Mesendoderm (in vitro differentiated cells): Measurements from ENCODE around the gene INSR.
"Not testable (repeated sequence)": the region's sequence is repeated elsewhere in the genome, so short reads cannot be mapped to it uniquely, and the experiment has no call there.

ENCODE experiments used
- DNase-seq: peaks from one replicate; pipeline ENCODE4 v3.0.0; 2013
- H2AK5ac ChIP-seq: 2 replicates; pipeline ENCODE4 v1.6.1; 2013; ENCODE audit warnings: low read length, inconsistent platforms
- H2BK120ac ChIP-seq: 2 replicates; pipeline ENCODE4 v1.6.1; 2013; ENCODE audit warnings: low read depth, mild to moderate bottlenecking, low read length, moderate library complexity, mixed read lengths
- H2BK15ac ChIP-seq: replicated peaks from 2 replicates; pipeline ENCODE4 v1.6.1; 2013; ENCODE audit warnings: low read depth, mild to moderate bottlenecking, moderate library complexity
- H2BK5ac ChIP-seq: 2 replicates; pipeline ENCODE4 v1.6.1; 2013; ENCODE audit warnings: low read length, inconsistent platforms
- H3K18ac ChIP-seq: 2 replicates; pipeline ENCODE4 v1.6.1; 2013; ENCODE audit warnings: mild to moderate bottlenecking, low read length, mixed read lengths
- H3K23ac ChIP-seq: one replicate; pipeline ENCODE4 v1.6.1; 2013; ENCODE audit warnings: low read length
- H3K27ac ChIP-seq: 2 replicates; pipeline ENCODE4 v1.5.1; 2013; ENCODE audit warnings: low read depth, mild to moderate bottlenecking, inconsistent platforms, low read length, moderate library complexity
- H3K27me3 ChIP-seq: 2 replicates; pipeline ENCODE4 v1.6.1; 2013; ENCODE audit warnings: low read length, control low read depth, mild to moderate bottlenecking, inconsistent platforms; ENCODE audit not compliant: insufficient read depth, poor library complexity
- H3K36me3 ChIP-seq: 2 replicates; pipeline ENCODE4 v1.6.1; 2013; ENCODE audit warnings: low read length, inconsistent platforms; ENCODE audit not compliant: control insufficient read depth, insufficient read depth
- H3K4ac ChIP-seq: one replicate; pipeline ENCODE4 v1.6.1; 2013; ENCODE audit warnings: low read depth, mild to moderate bottlenecking, low read length, moderate library complexity
- H3K4me1 ChIP-seq: 2 replicates; pipeline ENCODE4 v1.6.1; 2013; ENCODE audit warnings: low read depth, low read length, inconsistent platforms; ENCODE audit not compliant: control insufficient read depth
- H3K4me2 ChIP-seq: 2 replicates; pipeline ENCODE4 v1.6.1; 2013; ENCODE audit warnings: low read length
- H3K4me3 ChIP-seq: 2 replicates; pipeline ENCODE4 v1.5.1; 2013; ENCODE audit warnings: mild to moderate bottlenecking, low read length
- H3K56ac ChIP-seq: one replicate; pipeline ENCODE4 v1.6.1; 2013; ENCODE audit warnings: low read length
- H3K79me1 ChIP-seq: 2 replicates; pipeline ENCODE4 v1.6.1; 2013; ENCODE audit warnings: low read length, inconsistent platforms
- H3K79me2 ChIP-seq: 2 replicates; pipeline ENCODE4 v1.6.1; 2013; ENCODE audit warnings: mild to moderate bottlenecking, low read length; ENCODE audit not compliant: control insufficient read depth, insufficient read depth
- H3K9ac ChIP-seq: 2 replicates; pipeline ENCODE4 v1.6.1; 2013; ENCODE audit warnings: low read length, inconsistent platforms
- H4K5ac ChIP-seq: one replicate; pipeline ENCODE4 v1.6.1; 2013; ENCODE audit warnings: low read length
- H4K8ac ChIP-seq: one replicate; pipeline ENCODE4 v1.6.1; 2013; ENCODE audit warnings: low read depth, mild to moderate bottlenecking, control low read depth, low read length, moderate library complexity
- WGBS: extraction: QIAGEN DNeasy Blood & Tissue Kit; methylation state at CpG from one replicate; pipeline ENCODE4 v1.1.7; 2013; ENCODE audit warnings: low lambda C conversion rate, missing lambda C conversion rate; ENCODE audit not compliant: insufficient coverage; ENCODE audit errors: extremely low coverage; 5-methylcytosine and 5-hydroxymethylcytosine counted together

The INSR gene

DNA sequence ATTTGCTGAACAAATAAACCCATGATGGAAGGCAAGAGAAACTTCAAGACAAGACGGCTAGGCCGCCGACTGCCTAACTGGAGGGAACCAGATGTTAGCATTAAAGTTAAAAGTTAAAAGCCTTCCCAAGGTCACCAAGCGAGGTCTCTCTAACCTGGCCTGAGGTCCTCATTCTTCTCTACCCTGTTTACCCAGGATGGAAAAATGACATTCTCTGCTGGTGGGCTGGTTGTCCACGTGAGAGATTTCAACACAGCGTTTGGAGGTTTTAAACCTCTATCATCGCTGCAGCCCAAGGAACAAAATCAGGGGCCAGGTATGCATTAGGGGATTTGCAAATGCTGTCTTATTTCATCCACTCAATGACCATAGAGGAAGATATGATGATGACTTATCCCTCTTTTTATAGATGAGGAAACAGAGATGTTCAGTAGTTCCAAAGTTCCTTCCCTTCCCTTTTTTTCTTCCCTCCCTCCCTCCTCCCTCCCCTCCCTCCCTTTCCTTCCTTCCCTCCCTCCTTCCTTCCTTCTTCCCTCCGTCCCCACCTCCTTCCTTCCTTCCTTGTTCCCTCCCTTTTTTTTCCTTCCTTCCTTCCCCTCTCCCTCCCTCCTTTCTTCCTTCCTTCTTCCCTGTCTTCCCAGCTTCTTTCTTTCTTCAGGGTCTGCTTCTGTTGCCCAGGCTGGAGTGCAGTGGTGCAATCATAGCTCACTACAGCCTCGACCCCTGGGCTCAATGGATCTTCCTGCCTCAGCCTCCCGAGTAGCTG lies 79.7 kb downstream of the INSR start:
- no peak overlapping the region for H3K4ac ChIP-seq
- H3K27me3 ChIP-seq: no peaks in the 10 kb centered on the region
- DNase-seq: no peak
- no peak overlapping the region for H2AK5ac ChIP-seq
- no peak overlapping the region for H3K23ac ChIP-seq
- no peak overlapping the region for H2BK120ac ChIP-seq
- H3K27ac ChIP-seq: no peak overlapping the region
- H3K4me3 ChIP-seq: no peak overlapping the region
- WGBS: no CpG with 5 or more reads among the region's 10 CpGs
- no peaks in the 10 kb centered on the region for H3K79me1 ChIP-seq
- no peak overlapping the region for H3K9ac ChIP-seq
- no peak overlapping the region for H3K4me2 ChIP-seq
- no peaks in the 10 kb centered on the region for H3K79me2 ChIP-seq
- no peak overlapping the region for H3K56ac ChIP-seq
- no peak overlapping the region for H3K18ac ChIP-seq
- H2BK5ac ChIP-seq: no peak overlapping the region
- no peak overlapping the region for H2BK15ac ChIP-seq
- no peak overlapping the region for H4K5ac ChIP-seq
- peaks cover 1% of the 10 kb centered on the region for H3K4me1 ChIP-seq
- no peaks in the 10 kb centered on the region for H3K36me3 ChIP-seq
- no peak overlapping the region for H4K8ac ChIP-seq

DNA sequence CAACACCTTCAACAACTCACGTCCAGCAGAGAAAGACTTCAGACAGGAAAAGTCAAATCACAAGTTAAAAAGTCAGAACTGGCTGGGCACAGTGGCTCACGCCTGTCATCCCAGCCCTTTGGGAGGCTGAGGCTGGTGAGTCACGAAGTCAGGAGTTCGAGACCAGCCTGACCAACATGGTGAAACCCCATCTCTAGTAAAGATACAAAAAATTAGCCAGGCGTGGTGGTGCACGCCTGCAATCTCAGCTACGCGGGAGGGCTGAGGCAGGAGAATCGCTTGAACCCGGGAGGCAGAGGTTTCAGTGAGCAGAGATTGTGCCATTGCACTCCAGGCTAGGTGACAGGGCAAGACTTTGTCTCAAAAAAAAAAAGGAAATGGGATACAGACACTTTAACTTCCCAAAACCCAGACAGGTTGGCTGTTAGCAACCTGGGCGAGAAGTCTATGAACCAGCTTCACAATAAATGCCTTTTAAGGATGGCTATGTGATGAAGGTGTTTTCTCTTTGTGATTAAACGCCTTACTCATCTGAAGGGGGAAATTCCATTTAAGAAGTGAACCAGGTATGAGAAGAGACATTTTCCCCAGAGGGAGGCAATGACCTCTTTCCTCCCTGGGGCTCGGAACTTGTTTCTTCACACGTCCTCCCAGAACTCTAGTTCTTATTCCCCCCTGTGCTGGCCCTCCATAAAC lies 80.4 kb downstream of the INSR start:
- no peak for DNase-seq
- no peaks in the 10 kb centered on the region for H3K27me3 ChIP-seq
- H3K79me1 ChIP-seq: no peaks in the 10 kb centered on the region
- no peak overlapping the region for H2AK5ac ChIP-seq
- no peak overlapping the region for H2BK5ac ChIP-seq
- H3K56ac ChIP-seq: no peak overlapping the region
- H4K8ac ChIP-seq: no peak overlapping the region
- no peak overlapping the region for H2BK120ac ChIP-seq
- H3K79me2 ChIP-seq: no peaks in the 10 kb centered on the region
- H3K27ac ChIP-seq: no peak overlapping the region
- no peak overlapping the region for H2BK15ac ChIP-seq
- H3K18ac ChIP-seq: no peak overlapping the region
- H3K4ac ChIP-seq: no peak overlapping the region
- no peak overlapping the region for H3K23ac ChIP-seq
- H3K4me2 ChIP-seq: no peak overlapping the region
- H3K36me3 ChIP-seq: no peaks in the 10 kb centered on the region
- H3K4me3 ChIP-seq: no peak overlapping the region
- H4K5ac ChIP-seq: no peak overlapping the region
- H3K9ac ChIP-seq: no peak overlapping the region
- WGBS: no CpG with 5 or more reads among the region's 14 CpGs
- peaks cover 1% of the 10 kb centered on the region for H3K4me1 ChIP-seq

DNA sequence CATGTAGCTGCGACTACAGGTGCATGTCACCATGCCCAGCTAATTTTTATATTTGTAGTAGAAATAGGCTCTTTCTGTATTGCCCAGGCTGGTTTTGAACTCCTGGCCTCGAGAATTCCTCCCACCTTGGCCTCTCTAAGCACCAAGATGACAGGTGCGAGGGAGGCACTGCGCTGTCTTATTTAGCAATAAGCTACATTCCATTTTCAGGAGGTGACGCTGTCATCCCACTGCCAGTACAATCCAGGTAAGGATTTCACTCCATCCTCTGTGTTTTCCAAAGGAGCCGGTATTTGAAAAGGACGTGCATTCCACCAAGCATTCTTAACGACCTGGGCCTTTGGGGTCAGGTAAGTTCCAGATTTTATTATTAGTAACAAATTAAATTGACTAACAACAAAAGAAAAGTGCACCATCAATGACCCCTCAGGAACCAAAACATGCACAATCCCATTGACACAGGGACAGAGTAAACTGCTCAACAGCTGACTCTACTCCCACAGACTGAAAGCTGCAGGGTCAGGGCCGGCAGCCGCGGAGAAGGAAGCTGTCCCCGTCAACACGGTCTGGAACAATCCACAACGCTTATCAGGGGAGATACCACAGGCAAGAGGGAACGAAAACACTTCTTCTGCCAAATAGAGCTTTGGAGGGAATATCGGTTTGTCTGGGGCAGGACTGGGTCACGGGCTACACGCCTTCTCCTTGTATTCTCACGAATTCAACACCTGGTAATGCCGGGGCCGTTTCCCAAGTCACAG lies 82.8 kb downstream of the INSR start:
- Histone ChIP-seq H3K27ac (no peak overlapping the region), H2AK5ac (no peak overlapping the region), H4K5ac (no peak overlapping the region), H3K4me3 (no peak overlapping the region), H4K8ac (no peak overlapping the region), H3K4me1 (peaks cover 1% of the 10 kb centered on the region), H3K27me3 (no peaks in the 10 kb centered on the region), H3K9ac (no peak overlapping the region), H3K4me2 (no peak overlapping the region), H2BK120ac (no peak overlapping the region), H3K23ac (no peak overlapping the region), H3K79me1 (no peaks in the 10 kb centered on the region), H2BK15ac (no peak overlapping the region), H3K4ac (no peak overlapping the region), H3K36me3 (no peaks in the 10 kb centered on the region), H2BK5ac (no peak overlapping the region), H3K18ac (no peak overlapping the region), H3K56ac (no peak overlapping the region), H3K79me2 (no peaks in the 10 kb centered on the region)
- no CpG with 5 or more reads among the region's 21 CpGs for WGBS
- DNase-seq: peak; percentile 62

DNA sequence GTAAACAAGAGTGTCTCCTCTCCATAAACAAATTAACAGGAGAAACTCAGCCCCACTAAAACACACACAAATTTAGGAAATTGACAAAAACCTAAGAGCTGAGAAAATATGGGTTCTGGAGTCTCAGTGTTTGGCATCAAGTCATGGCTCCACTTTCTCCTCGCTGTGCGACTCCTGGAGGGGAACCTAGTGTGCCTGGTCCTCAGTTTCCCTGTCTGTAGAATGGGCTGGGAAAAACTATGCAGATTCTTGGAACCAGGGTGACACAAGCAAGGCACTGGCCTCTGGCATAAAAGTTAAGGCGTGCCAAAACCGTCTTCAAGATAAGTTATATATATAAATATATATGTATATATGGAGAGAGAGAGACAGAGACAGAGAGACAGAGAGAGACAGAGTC lies 83.9 kb downstream of the INSR start:
- no CpG with 5 or more reads among the region's 4 CpGs for WGBS
- Histone ChIP-seq H3K9ac (no peak overlapping the region), H3K4me3 (no peak overlapping the region), H3K79me2 (no peaks in the 10 kb centered on the region), H2BK120ac (no peak overlapping the region), H4K5ac (no peak overlapping the region), H3K27ac (no peak overlapping the region), H3K79me1 (no peaks in the 10 kb centered on the region), H3K4me1 (peaks cover 1% of the 10 kb centered on the region), H3K4ac (no peak overlapping the region), H4K8ac (no peak overlapping the region), H3K23ac (no peak overlapping the region), H2BK5ac (no peak overlapping the region), H3K56ac (no peak overlapping the region), H3K4me2 (no peak overlapping the region), H2BK15ac (no peak overlapping the region), H3K27me3 (no peaks in the 10 kb centered on the region), H2AK5ac (no peak overlapping the region), H3K36me3 (no peaks in the 10 kb centered on the region), H3K18ac (no peak overlapping the region)
- DNase-seq: no peak

DNA sequence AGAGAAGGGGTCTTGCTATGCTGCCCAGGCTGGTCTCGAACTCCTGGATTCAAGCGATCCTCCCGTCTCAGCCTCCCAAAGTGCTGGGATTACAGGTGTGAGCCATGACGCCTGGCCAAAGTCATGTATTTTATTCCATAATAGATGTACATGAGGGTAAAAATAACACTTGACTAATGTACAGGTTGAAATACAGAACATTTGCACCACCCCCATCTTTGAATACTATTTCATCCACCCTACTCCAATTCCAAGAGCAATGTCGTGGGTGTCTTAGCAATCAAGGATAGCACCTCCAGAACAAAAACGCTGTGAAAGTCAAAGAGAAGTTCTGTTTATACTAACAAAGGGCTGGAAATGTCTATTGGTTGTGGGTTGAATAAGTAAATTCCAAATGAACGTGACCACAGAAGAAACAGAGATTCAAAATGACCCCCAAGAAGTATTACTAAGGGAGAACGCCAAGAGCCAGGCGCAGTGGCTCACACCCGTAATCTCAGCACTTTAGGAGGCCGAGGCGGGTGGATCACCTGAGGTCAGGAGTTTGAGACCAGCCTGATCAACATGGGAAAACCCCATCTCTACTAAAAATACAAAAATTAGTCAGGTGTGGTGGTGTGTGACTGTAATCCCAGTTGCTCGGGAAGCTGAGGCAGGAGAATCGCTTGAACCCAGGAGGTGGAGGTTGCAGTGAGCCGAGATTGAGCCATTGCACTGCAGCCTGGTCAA lies 84.5 kb downstream of the INSR start:
- H2AK5ac ChIP-seq, H2BK5ac ChIP-seq, H3K4me1 ChIP-seq, DNase-seq, H3K4me3 ChIP-seq, H3K4ac ChIP-seq, H3K36me3 ChIP-seq, H3K79me1 ChIP-seq, H4K5ac ChIP-seq, H3K27me3 ChIP-seq, H3K79me2 ChIP-seq, H3K18ac ChIP-seq, H3K4me2 ChIP-seq, H3K27ac ChIP-seq, H3K56ac ChIP-seq, H3K9ac ChIP-seq, H3K23ac ChIP-seq, H4K8ac ChIP-seq, H2BK15ac ChIP-seq, H2BK120ac ChIP-seq: not testable (repeated sequence)
- no CpG with 5 or more reads among the region's 15 CpGs for WGBS
